GM18867 (cell line): ENCODE data around the gene NKAIN4.

Experiments
- ATAC-seq: cut with Tn5 transposase; IDR thresholded peaks from one replicate; pipeline ENCODE4 v1.9.1; 2021; ENCODE audit warnings: mild to moderate bottlenecking, moderate library complexity; ENCODE audit not compliant: unreplicated experiment

The NKAIN4 gene

GRCh38 chr20:63288581-63289251 lies 34.5 kb upstream of the NKAIN4 start:
- no peak for ATAC-seq

- no peak for ATAC-seq
Measured at GRCh38 chr20:63287697-63288580, 33.7 kb upstream of the NKAIN4 start.

GRCh38 chr20:63286781-63287696 lies 32.8 kb upstream of the NKAIN4 start:
- ATAC-seq = no peak

GRCh38 chr20:63285636-63286615 lies 31.7 kb upstream of the NKAIN4 start:
- no peak for ATAC-seq

GRCh38 chr20:63284981-63285524 lies 30.8 kb upstream of the NKAIN4 start:
- no peak for ATAC-seq

- ATAC-seq = no peak
Measured at GRCh38 chr20:63284544-63284949, 30.3 kb upstream of the NKAIN4 start.

GRCh38 chr20:63284083-63284440 lies 29.8 kb upstream of the NKAIN4 start:
- ATAC-seq = no peak

GRCh38 chr20:63283397-63284082 lies 29.3 kb upstream of the NKAIN4 start:
- no peak for ATAC-seq

GRCh38 chr20:63282946-63283345 lies 28.7 kb upstream of the NKAIN4 start:
- no peak for ATAC-seq

- ATAC-seq = no peak
Measured at GRCh38 chr20:63281742-63282665, 27.7 kb upstream of the NKAIN4 start.

GRCh38 chr20:63280929-63281545 lies 26.8 kb upstream of the NKAIN4 start:
- no peak for ATAC-seq

GRCh38 chr20:63280371-63280770 lies 26.1 kb upstream of the NKAIN4 start:
- ATAC-seq = no peak

GRCh38 chr20:63279931-63280330 lies 25.7 kb upstream of the NKAIN4 start:
- no peak for ATAC-seq

- no peak for ATAC-seq
Measured at GRCh38 chr20:63278661-63279060, 24.4 kb upstream of the NKAIN4 start.

GRCh38 chr20:63277466-63278272 lies 23.4 kb upstream of the NKAIN4 start:
- no peak for ATAC-seq

- no peak for ATAC-seq
Measured at GRCh38 chr20:63276956-63277355, 22.7 kb upstream of the NKAIN4 start.

GRCh38 chr20:63275825-63276224 lies 21.6 kb upstream of the NKAIN4 start:
- no peak for ATAC-seq
